ENCODE measurements around the gene MARK3. TPM values are rescaled to one million over a fixed set of nuclear protein-coding genes. Genes with fewer than 3 reads are reported as not detected.
A peak's percentile ranks its signal among the peaks of the same experiment; 100 is the strongest.

Gene MARK3
- total RNA-seq, 1 donor from 2014 or later: 84.2 TPM

DNA sequence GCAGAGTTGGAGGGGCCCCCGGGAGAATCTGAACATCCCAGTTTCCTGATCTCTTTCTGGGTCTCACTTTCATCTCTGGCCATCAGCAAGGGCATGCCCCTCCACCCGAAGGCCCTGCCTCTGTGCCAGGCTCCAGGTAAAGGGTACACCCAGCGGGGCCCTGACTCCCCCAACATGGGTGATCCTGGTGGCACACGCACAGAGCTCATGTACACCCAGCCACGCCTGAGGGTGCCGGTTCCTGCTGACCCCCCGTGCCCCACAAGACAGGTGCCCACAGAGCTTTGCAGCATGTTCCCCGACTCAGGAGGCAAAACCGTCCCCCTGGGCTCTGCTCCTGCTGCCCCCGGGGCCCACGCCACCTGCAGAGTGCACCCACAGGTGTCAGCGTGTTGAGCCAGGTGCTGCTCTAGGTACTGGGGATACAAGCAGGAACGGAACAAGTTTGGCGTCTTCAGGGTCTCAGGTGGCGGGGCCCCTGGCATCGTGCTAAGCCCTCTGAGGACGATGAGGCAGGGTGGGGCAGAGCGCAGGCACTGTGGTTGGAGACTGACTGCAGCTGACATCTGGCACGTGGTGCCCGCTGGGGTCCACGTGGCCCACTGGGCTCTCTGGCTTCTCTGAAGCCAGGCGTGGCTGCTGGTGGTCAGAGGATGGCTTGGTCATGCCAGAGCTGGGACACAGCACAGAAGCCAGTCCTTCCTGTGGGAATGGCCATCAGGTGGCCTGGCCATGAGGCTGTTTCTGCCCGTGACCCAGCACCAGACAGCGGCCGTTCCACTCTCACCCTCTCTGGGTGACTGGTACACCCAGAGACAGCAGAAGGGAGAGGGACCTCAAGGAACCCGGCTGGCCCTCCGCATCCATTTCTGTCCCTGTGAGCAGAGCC, 163.5 kb downstream of the MARK3 start:
- Mint-ChIP-seq H3K36me3 (ENCODE audit: unreplicated experiment) (no peaks in the 10 kb centered on the region), H3K27me3 (ENCODE audit: unreplicated experiment) (no peaks in the 10 kb centered on the region), H3K4me1 (ENCODE audit: unreplicated experiment) (peaks cover 27% of the 10 kb centered on the region), H3K9me3 (ENCODE audit: unreplicated experiment) (no peaks in the 10 kb centered on the region), H3K4me3 (ENCODE audit: unreplicated experiment) (no peak overlapping the region), H3K27ac (ENCODE audit: unreplicated experiment) (no peak overlapping the region)
- DNase-seq (ENCODE audit: extremely low spot score, unreplicated experiment): no peak
- TF ChIP-seq, protein P1, sequence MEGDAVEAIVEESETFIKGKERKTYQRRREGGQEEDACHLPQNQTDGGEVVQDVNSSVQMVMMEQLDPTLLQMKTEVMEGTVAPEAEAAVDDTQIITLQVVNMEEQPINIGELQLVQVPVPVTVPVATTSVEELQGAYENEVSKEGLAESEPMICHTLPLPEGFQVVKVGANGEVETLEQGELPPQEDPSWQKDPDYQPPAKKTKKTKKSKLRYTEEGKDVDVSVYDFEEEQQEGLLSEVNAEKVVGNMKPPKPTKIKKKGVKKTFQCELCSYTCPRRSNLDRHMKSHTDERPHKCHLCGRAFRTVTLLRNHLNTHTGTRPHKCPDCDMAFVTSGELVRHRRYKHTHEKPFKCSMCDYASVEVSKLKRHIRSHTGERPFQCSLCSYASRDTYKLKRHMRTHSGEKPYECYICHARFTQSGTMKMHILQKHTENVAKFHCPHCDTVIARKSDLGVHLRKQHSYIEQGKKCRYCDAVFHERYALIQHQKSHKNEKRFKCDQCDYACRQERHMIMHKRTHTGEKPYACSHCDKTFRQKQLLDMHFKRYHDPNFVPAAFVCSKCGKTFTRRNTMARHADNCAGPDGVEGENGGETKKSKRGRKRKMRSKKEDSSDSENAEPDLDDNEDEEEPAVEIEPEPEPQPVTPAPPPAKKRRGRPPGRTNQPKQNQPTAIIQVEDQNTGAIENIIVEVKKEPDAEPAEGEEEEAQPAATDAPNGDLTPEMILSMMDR (IDR thresholded peaks at IDR 0.05): no peak

DNA sequence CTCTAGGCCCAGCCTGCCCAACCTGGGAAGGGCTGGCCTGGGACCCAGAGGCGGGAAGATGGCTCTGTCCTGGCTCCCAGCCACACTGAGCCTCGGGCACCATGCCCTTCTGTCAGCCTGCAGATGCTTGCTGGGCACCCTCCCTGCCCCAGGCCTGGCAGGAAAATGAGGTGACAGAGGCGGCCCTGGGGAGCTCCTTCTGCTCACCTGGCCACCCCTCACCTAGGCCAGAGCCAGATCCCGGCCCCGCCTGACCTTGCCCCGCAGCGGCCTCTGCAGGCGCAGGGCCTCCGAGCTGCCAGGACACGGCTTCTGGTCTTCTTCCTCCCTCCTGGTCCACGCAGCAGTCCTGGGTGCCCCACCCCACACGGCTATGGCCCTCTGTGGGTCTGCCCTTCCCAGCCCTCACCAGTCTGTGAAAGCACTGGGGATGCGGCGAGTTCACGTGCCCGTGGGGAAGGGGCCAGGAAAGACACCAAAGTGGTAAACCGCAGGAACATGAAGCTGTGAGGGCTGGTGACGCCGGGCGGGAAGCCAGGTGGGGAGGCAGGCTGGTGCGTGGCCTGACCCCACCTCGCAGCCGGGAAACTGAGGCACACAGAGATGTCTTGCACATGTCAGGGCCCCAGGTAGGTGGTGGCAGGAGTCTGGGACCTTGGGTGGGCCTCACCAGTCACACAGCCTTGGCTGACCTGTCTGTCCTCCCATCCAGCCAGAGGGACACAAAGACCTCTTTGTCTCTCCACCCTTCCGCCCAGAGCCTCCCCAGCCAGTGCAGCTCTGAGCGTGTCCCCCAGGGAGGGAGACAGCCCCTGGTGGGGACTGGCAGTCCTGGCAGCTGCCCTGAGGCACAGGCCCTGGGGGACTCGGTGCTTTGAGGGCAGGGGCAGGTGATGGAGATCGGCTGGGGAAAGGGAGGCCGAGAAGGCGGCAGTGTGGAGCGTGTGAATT, 164.4 kb downstream of the MARK3 start:
- no peak for DNase-seq (ENCODE audit: extremely low spot score, unreplicated experiment)
- no peak overlapping the region for H3K4me3 Mint-ChIP-seq (ENCODE audit: unreplicated experiment)
- TF ChIP-seq, protein P1 (IDR thresholded peaks at IDR 0.05): no peak
- no peaks in the 10 kb centered on the region for H3K27me3 Mint-ChIP-seq (ENCODE audit: unreplicated experiment)
- no peaks in the 10 kb centered on the region for H3K9me3 Mint-ChIP-seq (ENCODE audit: unreplicated experiment)
- H3K4me1 Mint-ChIP-seq (ENCODE audit: unreplicated experiment): peaks cover 27% of the 10 kb centered on the region
- H3K27ac Mint-ChIP-seq (ENCODE audit: unreplicated experiment): peak overlapping the region; percentile 44
- H3K36me3 Mint-ChIP-seq (ENCODE audit: unreplicated experiment): no peaks in the 10 kb centered on the region

DNA sequence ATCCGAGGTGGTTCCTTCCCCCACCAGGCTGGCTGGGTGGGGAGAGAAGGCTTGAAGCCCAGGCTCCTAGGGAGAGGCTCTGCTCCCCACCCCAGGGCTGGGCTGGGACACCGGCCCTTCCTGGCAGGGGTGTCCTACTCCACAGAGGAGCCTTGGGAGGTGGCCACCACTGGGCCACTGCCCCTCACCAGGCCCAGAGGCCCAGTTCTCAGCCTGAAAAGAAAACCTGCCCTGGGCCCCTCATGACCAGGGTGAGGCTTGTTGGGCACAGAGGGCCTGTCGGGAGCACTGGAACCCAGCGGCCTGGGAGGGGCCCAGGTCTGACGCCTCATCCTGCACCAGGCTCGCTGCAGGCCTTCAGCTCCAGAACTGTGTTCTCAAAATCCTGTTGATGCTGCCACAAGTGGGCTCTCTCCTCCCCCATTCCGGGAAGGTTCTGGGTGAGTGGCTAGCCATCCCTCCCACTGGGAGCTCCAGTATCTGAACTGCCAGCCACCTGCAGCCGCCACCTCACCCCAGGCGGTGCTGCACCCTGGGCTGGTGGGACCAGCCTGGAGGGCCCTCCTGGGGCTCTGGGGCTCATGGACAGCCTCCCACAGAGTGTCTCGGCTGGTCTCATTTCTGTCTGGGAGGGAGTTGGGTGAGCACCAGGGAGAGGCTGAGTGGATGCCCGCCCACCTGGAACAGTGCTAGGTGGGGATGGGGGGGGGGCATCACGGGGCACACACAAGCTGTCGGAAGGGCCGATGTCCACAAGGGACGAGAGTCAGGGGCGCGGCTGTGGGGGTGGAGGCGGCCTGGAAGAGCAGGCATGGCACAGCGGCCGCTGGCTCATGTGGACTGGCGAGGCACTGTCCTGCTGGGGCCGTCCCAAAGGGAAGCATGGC, 165.5 kb downstream of the MARK3 start:
- no peaks in the 10 kb centered on the region for H3K9me3 Mint-ChIP-seq (ENCODE audit: unreplicated experiment)
- DNase-seq (ENCODE audit: extremely low spot score, unreplicated experiment): no peak
- peaks cover 27% of the 10 kb centered on the region for H3K4me1 Mint-ChIP-seq (ENCODE audit: unreplicated experiment)
- no peaks in the 10 kb centered on the region for H3K27me3 Mint-ChIP-seq (ENCODE audit: unreplicated experiment)
- peak overlapping the region; percentile 44 for H3K27ac Mint-ChIP-seq (ENCODE audit: unreplicated experiment)
- TF ChIP-seq, protein P1 (IDR thresholded peaks at IDR 0.05): no peak
- no peaks in the 10 kb centered on the region for H3K36me3 Mint-ChIP-seq (ENCODE audit: unreplicated experiment)
- H3K4me3 Mint-ChIP-seq (ENCODE audit: unreplicated experiment): no peak overlapping the region

DNA sequence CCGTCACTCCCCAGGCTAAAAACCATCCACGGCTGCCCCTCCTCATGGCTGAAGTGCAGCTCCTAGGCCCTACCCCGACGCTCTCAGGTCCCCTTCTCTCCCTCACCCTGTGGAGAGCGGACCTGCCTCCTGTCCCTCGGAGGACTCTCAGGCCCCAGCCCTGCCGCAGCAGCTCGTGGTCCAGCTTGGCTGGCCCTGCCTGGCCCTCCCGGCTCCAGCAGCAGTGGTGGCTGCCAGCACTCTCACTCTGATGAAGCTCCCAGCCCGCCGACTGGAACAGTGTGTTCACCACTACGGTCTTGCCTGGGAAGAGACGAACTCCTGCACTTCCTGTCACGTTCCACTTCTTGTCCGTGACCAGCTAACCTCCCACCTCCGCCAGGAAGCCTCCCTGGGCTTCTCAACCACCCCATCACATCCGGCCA, 166.1 kb downstream of the MARK3 start:
- Mint-ChIP-seq H3K4me1 (ENCODE audit: unreplicated experiment) (peaks cover 26% of the 10 kb centered on the region), H3K36me3 (ENCODE audit: unreplicated experiment) (no peaks in the 10 kb centered on the region), H3K27ac (ENCODE audit: unreplicated experiment) (peak overlapping the region; percentile 85), H3K4me3 (ENCODE audit: unreplicated experiment) (no peak overlapping the region), H3K27me3 (ENCODE audit: unreplicated experiment) (no peaks in the 10 kb centered on the region), H3K9me3 (ENCODE audit: unreplicated experiment) (no peaks in the 10 kb centered on the region)
- DNase-seq (ENCODE audit: extremely low spot score, unreplicated experiment): no peak
- TF ChIP-seq, protein P1 (IDR thresholded peaks at IDR 0.05): no peak

Data from osteocyte (in vitro differentiated cells).